CD4-positive, alpha-beta T cell treated with Interleukin-12 subunit alpha and Interleukin-12 subunit beta, for 1 hour (primary cell): Measurements from ENCODE around the gene OR10A4.
"Not testable (repeated sequence)": the region's sequence is repeated elsewhere in the genome, so short reads cannot be mapped to it uniquely, and the experiment has no call there.

ENCODE experiments used
- DNase-seq: peaks from one replicate; pipeline ENCODE4 v3.0.0-alpha.2; 2020

OR10A4 gene

DNA sequence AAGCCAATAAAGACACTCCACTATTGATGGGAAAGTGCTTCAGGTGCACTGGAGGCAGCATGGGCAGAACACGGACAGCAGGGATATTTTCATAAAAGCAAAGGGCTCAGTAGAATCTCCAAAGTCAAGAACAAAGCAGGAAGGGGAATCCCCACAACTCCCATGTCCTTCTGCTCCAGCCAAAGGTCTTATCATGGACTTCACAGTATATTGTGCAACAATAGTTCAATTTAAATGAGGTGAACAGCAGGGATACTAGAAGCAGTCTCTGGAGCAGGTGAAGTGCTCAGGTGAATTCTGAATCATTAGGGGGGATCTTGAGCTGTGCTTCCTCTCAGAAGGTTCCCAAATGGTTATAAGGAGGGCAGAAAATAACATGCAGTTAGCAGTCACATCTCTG lies 22.5 kb downstream of the OR10A4 start:
- DNase-seq: no peak

DNA sequence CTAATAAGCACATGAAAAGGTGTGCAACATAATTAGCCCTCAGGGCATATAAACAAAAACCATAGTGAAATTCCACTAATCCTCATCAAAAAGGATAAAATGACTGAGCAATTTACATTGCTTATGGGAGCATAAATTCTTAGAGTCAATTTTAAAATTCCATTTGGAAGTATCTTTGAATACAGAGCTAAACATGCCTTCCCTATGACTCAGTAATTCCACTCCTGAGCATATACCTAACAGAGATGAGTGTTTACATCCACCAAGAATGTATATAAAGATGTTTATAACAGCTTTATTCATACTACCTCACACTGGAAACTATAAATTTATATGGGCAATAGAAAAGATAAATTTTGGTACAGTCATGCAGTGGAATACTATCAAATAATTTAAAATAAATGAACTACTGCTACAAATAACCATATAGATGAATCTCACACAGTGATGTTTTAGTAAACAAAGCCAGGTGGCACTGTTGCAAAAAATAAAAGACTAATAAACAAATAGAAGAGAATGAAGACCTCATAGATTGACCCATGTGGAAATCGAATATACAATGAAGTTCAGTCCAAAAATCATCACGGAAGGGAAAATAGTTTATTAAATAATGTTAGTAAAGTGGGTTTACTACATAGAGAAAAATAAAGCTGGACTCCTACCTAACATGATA lies 24.0 kb downstream of the OR10A4 start:
- no peak for DNase-seq

DNA sequence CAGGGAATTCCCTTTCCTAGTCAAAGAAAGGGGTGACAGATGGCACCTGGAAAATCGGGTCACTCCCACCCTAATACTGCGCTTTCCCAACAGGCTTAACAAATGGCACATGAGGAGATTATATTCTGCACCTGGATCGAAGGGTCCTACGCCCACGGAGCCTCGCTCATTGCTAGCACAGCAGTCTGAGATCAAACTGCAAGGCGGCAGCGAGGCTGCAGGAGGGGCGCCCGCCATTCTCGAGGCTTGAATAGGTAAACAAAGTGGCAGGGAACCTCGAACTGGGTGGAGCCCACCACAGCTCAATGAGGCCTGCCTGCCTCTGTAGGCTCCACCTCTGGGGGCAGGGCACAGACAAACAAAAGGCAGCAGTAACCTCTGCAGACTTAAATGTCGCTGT lies 28.4 kb downstream of the OR10A4 start:
- not testable (repeated sequence) for DNase-seq

DNA sequence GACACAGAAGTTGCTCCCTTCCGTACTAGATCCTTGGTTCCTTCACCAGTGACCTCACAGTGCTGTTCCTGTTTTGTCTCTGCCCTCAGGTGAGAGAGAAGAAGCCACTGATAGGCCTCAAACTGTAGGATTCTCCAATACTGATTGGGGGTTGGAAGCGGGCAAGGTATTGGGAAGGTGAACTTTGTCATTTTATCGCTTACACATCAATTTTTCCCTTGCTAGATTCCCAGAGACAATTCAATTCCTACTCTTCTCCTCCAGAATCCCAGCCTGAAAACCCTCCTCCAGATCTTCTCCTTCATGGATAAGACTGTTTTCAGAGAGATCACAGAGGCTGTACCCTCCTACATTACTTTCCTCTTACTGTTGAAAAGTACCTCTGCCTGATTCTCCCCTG lies 35.0 kb downstream of the OR10A4 start:
- DNase-seq: no peak

DNA sequence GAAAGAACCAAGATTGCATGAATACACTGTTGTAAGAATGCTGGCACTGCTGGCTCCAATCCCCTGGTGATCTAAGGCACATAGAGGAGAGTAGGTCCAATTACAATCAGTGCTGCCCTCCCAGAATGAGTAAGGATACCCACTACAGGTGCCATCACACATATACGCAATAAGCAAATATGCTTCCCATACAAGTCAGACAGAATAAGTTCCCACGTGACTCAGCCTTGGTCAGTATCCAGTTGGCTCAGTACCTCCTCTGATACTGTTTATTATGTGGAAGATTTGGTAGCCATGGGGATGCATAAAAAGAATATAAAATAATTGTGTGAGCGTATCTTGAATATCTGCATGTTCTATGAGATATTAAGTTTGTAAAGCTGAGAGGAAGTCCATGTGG lies 35.5 kb downstream of the OR10A4 start:
- DNase-seq: no peak

DNA sequence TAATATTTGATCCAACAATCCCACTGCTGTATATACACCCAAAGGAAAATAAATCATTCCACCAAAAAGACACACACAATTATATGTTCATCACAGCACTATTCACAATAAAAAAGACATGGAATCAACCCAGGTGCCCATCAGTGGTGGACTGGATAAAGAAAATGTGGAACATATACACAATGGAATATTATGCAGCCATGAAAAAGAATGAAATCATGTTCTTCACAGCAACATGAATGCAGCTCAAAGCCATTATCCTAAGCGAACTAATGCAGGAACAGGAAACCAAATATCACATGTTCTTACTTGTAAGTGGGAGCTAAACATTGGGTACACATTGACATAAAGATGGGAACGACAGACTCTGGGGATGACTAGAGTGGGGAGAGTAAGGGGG lies 43.3 kb downstream of the OR10A4 start:
- no peak for DNase-seq

DNA sequence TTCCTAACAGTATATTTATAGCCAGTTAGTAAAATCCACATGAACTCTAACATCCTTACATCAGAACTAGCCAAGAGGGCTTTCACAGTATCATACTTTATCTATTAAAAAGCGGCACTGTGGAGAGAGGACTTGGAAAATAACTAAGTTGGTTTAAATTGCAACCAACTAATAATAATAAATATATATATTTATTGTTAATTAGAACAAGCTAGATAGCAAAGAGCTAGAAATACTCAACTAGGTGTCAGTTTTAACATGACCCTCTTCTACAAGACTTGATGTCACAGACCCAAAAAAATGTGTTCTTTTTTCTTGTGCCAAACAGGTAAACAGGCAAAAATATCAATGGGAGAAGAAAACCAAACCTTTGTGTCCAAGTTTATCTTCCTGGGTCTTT lies 44.3 kb downstream of the OR10A4 start, which contains the start of gene OR2D3:
Gene OR2D3 (plus strand): TSS at position 301 of the 400 bp plus-strand sequence. CDS start 0 bp downstream, at position 301.
- no peak for DNase-seq

DNA sequence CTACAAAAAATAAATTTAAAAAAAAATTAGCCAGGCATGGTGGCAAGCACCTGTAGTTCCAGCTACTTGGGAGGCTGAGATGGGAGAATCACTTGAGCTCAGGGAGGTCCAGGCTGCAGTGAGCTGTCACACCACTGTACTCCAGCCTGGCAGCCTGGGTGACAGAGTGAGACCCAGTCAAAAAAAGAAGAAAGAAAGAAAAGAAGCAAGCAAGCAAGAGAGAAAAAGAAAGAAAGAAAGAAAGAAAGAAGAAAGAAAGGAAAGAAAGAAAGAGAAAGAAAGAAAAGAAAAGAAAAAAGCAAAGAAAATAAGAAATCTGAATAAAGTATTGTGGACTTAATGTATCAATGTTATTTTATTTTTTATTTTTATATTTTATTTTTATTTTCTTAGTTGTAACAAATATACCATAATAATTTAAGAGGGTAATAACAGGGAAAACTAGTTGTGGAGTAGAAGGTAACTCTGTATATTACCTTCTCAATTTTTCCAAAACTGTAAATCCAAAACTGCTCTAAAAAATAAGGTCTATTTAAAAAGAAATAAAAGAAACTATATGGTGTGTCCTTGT lies 48.7 kb downstream of the OR10A4 start:
- no peak for DNase-seq

DNA sequence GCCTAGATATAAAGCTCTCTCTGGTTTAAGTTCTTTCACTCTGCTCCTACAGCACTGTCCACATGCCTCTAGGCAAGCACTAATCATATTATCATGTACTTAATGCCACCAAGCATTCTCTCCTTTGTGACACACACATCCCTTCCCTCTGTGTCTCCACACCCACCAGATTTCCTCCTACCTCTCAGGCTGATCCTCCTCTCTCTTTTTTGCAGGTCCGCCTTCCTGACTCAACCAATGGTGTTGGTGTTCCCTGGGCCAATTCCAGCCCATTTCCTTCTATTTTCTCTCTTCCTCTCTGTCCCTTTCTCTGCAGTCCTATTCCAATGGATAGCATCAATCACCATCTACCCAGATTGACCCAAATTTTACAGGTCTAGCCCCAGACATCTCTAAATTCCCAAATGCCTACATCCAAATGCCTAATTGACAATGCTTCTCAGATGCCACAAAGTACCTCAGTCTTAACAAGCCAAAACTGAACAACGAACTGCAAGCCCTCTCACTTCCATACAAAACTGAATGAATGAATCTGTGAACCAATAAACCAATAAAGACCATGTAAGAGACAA lies 49.3 kb downstream of the OR10A4 start:
- DNase-seq: no peak

DNA sequence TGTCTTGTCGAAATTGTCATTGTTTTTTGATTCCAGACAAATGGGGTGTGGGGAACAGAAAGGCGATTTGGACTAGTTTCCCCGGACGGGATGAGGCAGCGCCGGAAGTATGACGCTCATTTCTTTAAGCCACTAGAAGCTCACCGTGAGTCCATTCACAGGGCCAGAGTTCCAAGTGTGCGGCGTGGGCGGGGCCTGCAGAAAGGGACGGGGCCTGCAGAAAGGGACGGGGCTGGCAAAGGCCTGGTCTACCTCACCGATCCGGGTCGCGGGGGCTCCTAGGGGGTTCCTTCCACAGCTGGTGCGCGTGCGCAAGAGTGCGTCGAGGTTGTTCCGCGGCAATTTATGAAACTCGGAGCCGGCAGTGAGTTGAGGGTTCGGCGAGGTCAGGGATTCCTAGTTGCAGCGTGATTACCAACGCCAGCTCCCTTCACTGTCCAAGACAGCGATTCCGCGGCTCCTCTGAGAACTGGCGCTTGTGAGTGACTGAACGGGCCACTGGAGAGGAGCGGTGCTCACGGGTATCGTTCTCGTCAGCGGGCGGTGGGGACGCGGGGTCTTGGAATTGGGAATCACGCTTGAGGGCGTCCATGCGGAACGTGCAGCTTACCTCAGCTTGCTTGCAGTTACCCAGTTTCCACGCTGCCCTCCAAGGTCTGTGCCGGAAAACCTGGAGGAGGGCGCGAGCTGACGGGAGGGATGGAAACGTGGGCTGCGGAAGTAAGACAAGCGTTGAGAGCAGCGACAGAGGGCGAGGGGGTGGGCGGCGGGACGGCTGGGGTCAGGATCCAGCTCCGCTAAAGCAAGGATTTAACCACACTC lies 50.0 kb downstream of the OR10A4 start, which contains the start of gene ZNF215:
Gene ZNF215 (plus strand): TSS at position 219 of the 822 bp plus-strand sequence. CDS start 5,847 bp downstream, outside the sequence.
- DNase-seq: peak; percentile 3

DNA sequence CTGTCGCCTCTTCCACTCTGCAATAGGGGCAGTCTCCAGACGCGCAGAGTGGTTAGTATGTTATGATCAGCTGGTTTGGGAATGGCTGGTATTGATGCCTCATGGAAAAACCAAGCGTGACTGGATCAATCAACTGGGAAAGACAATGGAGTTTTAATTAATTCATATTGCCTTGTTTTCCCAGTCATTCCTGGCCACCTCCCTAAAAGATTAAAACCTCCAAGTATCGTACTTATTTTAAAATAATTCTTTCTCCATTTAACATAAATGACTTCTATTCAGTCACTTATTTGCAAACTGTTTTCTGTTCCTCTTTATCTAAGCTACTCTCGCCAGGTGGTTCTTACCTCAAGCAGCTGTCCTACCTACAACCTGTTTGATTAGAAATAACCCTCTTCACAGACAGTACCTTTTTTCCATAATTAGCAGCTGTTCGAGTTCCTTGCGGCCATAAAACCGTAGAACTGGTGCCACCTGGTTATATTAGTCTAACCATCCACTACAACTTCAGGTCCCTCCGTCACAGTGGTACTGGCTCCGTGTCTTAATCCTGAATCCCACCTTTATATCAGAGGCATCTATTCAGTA lies 50.7 kb downstream of the OR10A4 start:
- DNase-seq: no peak
